ENCODE results near the gene MAPK6. TPM values are rescaled to one million over a fixed set of nuclear protein-coding genes. Genes with fewer than 3 reads are reported as not detected.

MAPK6 gene
- total RNA-seq (100 to 1,000 TPM in 1 of 5 donors, 10 to 100 TPM in 3, 1 to 10 TPM in 1; 2.3 to 159 (median 26.8) TPM), polyA plus RNA-seq (10 to 100 TPM in 2 of 3 donors, 1 to 10 TPM in 1; 8.3 to 13.3 (median 10.1) TPM)
- long read RNA-seq, donor 1, full-length matches to known transcripts = 4 of 4 reads
- long read RNA-seq, donor 1, partial matches to known transcripts = 0 of 4 reads
- long read RNA-seq, donor 1, other reads (novel, unspliced or antisense) = 0 of 4 reads
- long read RNA-seq, donor 2, full-length matches to known transcripts = 6 of 6 reads
- long read RNA-seq, donor 2, partial matches to known transcripts = 0 of 6 reads
- long read RNA-seq, donor 2, other reads (novel, unspliced or antisense) = 0 of 6 reads
- long read RNA-seq, donor 3, full-length matches to known transcripts = 4 of 4 reads
- long read RNA-seq, donor 3, partial matches to known transcripts = 0 of 4 reads
- long read RNA-seq, donor 3, other reads (novel, unspliced or antisense) = 0 of 4 reads
- long read RNA-seq, donor 4 = 0 reads
- long read RNA-seq, donor 5, full-length matches to known transcripts = 5 of 10 reads
- long read RNA-seq, donor 5, partial matches to known transcripts = 5 of 10 reads
- long read RNA-seq, donor 5, other reads (novel, unspliced or antisense) = 0 of 10 reads
- long read RNA-seq, donor 6, full-length matches to known transcripts = 7 of 20 reads
- long read RNA-seq, donor 6, partial matches to known transcripts = 13 of 20 reads
- long read RNA-seq, donor 6, other reads (novel, unspliced or antisense) = 0 of 20 reads
- long read RNA-seq, donor 7 = 0 reads
- long read RNA-seq, donor 8, full-length matches to known transcripts = 5 of 5 reads
- long read RNA-seq, donor 8, partial matches to known transcripts = 0 of 5 reads
- long read RNA-seq, donor 8, other reads (novel, unspliced or antisense) = 0 of 5 reads
- long read RNA-seq, donor 9 = 0 reads
- long read RNA-seq, donor 10, full-length matches to known transcripts = 1 of 1 reads
- long read RNA-seq, donor 10, partial matches to known transcripts = 0 of 1 reads
- long read RNA-seq, donor 10, other reads (novel, unspliced or antisense) = 0 of 1 reads

DNA sequence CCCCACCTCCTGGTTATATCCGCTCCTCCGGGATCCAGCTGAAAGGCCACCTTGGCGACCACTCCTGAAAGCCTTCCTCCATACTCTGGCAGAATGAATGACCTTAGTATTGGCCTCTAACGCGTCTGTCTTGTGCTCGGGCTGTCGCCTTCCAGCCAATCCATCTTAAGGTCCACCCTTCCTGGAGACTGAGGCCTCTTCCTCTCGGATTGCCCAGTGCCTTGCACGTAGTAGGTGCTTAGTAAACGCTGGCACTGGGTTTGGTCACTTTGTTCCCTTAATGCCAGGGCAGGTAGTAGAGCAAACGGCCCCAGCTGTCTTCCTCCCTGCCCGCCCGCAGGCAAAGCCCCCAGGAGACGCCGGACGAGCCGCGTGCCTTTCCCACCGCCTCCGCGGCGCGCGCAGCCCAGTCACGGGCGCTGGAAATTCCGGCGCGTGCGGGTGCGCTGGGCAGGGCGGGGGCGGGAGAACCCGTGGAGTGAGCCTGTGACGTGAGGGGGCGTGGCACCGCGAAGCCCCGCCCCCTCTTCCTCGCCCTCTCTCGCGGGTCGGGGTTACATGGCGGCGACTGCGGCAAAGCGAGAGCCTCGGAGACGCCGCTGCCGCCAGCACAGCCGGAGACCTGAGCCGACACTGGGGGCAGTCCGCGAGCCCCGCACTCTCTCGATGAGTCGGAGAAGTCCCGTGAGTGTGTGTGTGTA, at the start of gene MAPK6:
MAPK6 (plus strand) TSS at position 527 of the 701 bp plus-strand sequence. CDS start 27,242 bp downstream, outside the sequence.
- Histone ChIP-seq H3K27me3 (no peaks in the 10 kb centered on the region), H3K36me3 (no peaks in the 10 kb centered on the region), H3K27ac (peak within 1 kb of the TSS; percentile 94 to 97 (median 95)), H3K9me3 (no peaks in the 10 kb centered on the region), H3K4me3 (peak within 1 kb of the TSS; percentile 52 to 79 (median 57)), H3K4me1 (peaks cover 21 to 40% (median 32%) of the 10 kb centered on the region in 4 donors)
- intact Hi-C loops (cut with DNase I; ENCODE audit: low total_unique reads) = no loop called here
- TF ChIP-seq POLR2A (IDR thresholded peaks at IDR 0.05) = peak in 2 of 4 donors; percentile 68 to 89
- TF ChIP-seq POLR2AphosphoS5 (IDR thresholded peaks at IDR 0.05) = peak; percentile 84 to 93 (median 92)
- TF ChIP-seq EP300 (IDR thresholded peaks at IDR 0.05) = no peak
- DNase-seq = peak; percentile 97 to 99
- WGBS, 5 donors = 1 to 10% (median 4%) methylated on average over 17 to 59 of the region's 59 CpGs

DNA sequence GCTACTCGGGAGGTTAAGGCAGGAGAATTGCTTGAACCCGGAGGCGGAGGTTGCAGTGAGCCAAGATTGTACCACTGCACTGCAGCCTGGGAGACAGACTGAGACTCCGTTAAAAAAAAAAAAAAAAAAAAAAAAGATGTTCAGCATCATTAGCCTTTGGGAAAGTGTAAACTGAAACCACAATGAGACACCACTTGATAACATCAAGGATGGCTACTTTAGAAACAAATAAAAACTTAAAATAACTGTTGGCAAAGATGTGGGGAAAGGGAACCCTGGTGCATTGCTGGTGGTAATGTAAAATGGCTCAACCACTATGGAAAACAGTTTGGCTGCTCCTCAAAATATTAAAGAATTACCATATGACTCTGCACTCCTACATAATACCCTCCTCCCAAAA, 49.3 kb upstream of the MAPK6 start:
- Histone ChIP-seq H3K4me3 (no peak overlapping the region), H3K27me3 (no peaks in the 10 kb centered on the region), H3K36me3 (peaks cover 5 to 26% (median 11%) of the 10 kb centered on the region in 4 donors), H3K27ac (no peak overlapping the region), H3K4me1 (peaks cover 14 to 20% (median 17%) of the 10 kb centered on the region in 4 donors), H3K9me3 (peaks cover 0 to 17% (median 10%) of the 10 kb centered on the region in 4 donors)
- 86 to 94% (median 88%) methylated on average over 4 of the region's 4 CpGs for WGBS, 5 donors
- no peak for DNase-seq
- intact Hi-C loops (cut with DNase I; ENCODE audit: low total_unique reads) = loop anchor here (10.0 kb wide), 1 partner anchor 115 kb away; no protein-coding TSS in a partner anchor
- TF ChIP-seq EP300 (IDR thresholded peaks at IDR 0.05) = no peak
- no peak for TF ChIP-seq POLR2AphosphoS5 (IDR thresholded peaks at IDR 0.05)
- TF ChIP-seq, protein P1, sequence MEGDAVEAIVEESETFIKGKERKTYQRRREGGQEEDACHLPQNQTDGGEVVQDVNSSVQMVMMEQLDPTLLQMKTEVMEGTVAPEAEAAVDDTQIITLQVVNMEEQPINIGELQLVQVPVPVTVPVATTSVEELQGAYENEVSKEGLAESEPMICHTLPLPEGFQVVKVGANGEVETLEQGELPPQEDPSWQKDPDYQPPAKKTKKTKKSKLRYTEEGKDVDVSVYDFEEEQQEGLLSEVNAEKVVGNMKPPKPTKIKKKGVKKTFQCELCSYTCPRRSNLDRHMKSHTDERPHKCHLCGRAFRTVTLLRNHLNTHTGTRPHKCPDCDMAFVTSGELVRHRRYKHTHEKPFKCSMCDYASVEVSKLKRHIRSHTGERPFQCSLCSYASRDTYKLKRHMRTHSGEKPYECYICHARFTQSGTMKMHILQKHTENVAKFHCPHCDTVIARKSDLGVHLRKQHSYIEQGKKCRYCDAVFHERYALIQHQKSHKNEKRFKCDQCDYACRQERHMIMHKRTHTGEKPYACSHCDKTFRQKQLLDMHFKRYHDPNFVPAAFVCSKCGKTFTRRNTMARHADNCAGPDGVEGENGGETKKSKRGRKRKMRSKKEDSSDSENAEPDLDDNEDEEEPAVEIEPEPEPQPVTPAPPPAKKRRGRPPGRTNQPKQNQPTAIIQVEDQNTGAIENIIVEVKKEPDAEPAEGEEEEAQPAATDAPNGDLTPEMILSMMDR (IDR thresholded peaks at IDR 0.05) = no peak
- TF ChIP-seq POLR2A (IDR thresholded peaks at IDR 0.05) = no peak

DNA sequence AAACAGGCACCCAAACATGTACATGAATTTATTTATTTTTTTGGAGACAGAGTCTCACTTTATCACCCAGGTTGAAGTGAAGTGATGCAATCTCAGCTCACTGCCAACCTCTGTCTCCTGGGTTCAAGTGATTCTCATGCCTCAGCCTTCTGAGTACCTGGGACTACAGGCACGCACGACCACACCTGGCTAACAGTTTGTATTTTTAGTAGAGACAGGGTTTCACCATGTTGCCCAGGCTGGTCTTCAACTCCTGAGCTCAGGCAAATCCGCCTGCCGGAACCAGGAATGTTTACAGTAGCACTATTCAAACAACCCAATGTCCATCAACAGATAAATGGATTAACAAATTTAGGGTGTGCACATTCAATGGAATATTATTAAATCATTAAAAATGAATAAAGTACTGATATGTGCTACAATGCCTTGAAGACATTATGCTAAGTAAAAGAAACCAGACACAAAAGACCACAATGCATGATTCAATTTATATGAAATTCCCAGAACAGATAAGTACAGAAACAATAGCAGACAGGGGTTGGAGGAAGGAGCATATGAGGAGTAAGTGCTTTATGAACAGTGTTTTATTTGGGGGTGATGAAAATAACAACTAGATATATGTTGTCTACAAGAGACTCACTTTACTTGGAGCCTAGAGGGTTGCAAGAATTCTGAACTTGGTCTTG, 48.7 kb upstream of the MAPK6 start:
- 27 to 45% (median 31%) methylated on average over 4 of the region's 4 CpGs for WGBS, 5 donors
- no peak for TF ChIP-seq POLR2AphosphoS5 (IDR thresholded peaks at IDR 0.05)
- no peak for TF ChIP-seq EP300 (IDR thresholded peaks at IDR 0.05)
- no peak for TF ChIP-seq POLR2A (IDR thresholded peaks at IDR 0.05)
- TF ChIP-seq, protein P1 (IDR thresholded peaks at IDR 0.05) = no peak
- Histone ChIP-seq H3K4me3 (peak overlapping the region in 3 of 4 donors; percentile 64 to 96 (median 92)), H3K27ac (no peak overlapping the region), H3K9me3 (peaks cover 0 to 17% (median 10%) of the 10 kb centered on the region in 4 donors), H3K4me1 (peaks cover 14 to 20% (median 17%) of the 10 kb centered on the region in 4 donors), H3K27me3 (no peaks in the 10 kb centered on the region), H3K36me3 (peaks cover 4 to 20% (median 6%) of the 10 kb centered on the region in 4 donors)
- DNase-seq = peak in 1 of 2 donors; percentile 24
- intact Hi-C loops (cut with DNase I; ENCODE audit: low total_unique reads) = loop anchor here (10.0 kb wide), 1 partner anchor 115 kb away; no protein-coding TSS in a partner anchor

DNA sequence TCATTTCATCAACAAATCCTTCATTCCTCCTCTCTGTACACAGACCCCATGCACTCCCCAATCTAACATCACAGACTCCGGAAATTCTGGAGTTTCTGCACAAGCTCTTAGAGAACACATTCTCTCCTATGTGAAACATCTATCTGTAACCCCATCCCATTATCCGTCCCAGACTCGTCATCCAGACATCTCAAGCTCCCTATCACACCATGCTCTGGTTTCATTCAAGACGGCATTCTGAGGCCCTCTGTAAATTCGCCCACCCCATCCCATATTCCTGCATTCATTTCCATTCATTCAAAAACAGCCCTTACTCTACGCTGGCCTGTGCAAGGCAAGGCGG, 48.0 kb upstream of the MAPK6 start:
- H3K4me3 ChIP-seq = peak overlapping the region; percentile 64 to 96 (median 87)
- DNase-seq = no peak
- peaks cover 14 to 20% (median 17%) of the 10 kb centered on the region in 4 donors for H3K4me1 ChIP-seq
- TF ChIP-seq EP300 (IDR thresholded peaks at IDR 0.05) (no peak), POLR2A (IDR thresholded peaks at IDR 0.05) (no peak), POLR2AphosphoS5 (IDR thresholded peaks at IDR 0.05) (no peak)
- TF ChIP-seq, protein P1 (IDR thresholded peaks at IDR 0.05) = no peak
- H3K36me3 ChIP-seq = peaks cover 0 to 13% (median under 1%) of the 10 kb centered on the region in 4 donors
- intact Hi-C loops (cut with DNase I; ENCODE audit: low total_unique reads) = loop anchor here (10.0 kb wide), 1 partner anchor 114 kb away; no protein-coding TSS in a partner anchor
- no peaks in the 10 kb centered on the region for H3K27me3 ChIP-seq
- H3K27ac ChIP-seq = peak overlapping the region; percentile 82 to 94 (median 88)
- peaks cover 0 to 17% (median 10%) of the 10 kb centered on the region in 4 donors for H3K9me3 ChIP-seq
- WGBS, 5 donors = 0 to 1% (median 0%) methylated on average over 7 of the region's 7 CpGs
